ENCODE data around the gene DLX3. TPM values are rescaled to one million over a fixed set of nuclear protein-coding genes. Genes with fewer than 3 reads are reported as not detected.

The DLX3 gene
- total RNA-seq, 1 experiment from 2014 or later: 1.2 TPM

GRCh38 chr17:50024808-50025207, 29.8 kb upstream of the DLX3 start:
- Histone ChIP-seq H2BK20ac (ENCODE audit: low read depth, low read length, poor library complexity, severe bottlenecking) (no peak overlapping the region), H4K5ac (ENCODE audit: insufficient read length, low read depth, low read length) (no peak overlapping the region), H4K8ac (replicated peaks; ENCODE audit: insufficient read length, low read depth, low read length) (no peak overlapping the region), H3K4me1 (ENCODE audit: insufficient read depth, low read length) (peaks cover 6% of the 10 kb centered on the region; the same call in 1 of the 2 replicates), H3K9ac (ENCODE audit: extremely low read depth, insufficient read length, low read length) (no peak overlapping the region), H3K56ac (ENCODE audit: insufficient read length, low read depth, low read length) (no peak overlapping the region), H2AFZ (ENCODE audit: low read length) (no peak overlapping the region), H2BK120ac (ENCODE audit: low read depth, low read length, poor library complexity, severe bottlenecking) (no peak overlapping the region), H3T11ph (ENCODE audit: low read length) (no peak overlapping the region), H4K91ac (ENCODE audit: insufficient read length, low read depth, low read length) (no peak overlapping the region), H2BK5ac (ENCODE audit: insufficient read length, low read length) (no peak overlapping the region), H3K18ac (ENCODE audit: insufficient read length, low read depth, low read length) (no peak overlapping the region), H3K27me3 (ENCODE audit: insufficient read depth, low read length) (no peaks in the 10 kb centered on the region), H2BK12ac (ENCODE audit: insufficient read length, low read depth, low read length) (no peak overlapping the region), H3K9me3 (ENCODE audit: control insufficient read depth, low read depth, low read length) (no peaks in the 10 kb centered on the region), H3K79me2 (ENCODE audit: insufficient read depth, low read length) (no peaks in the 10 kb centered on the region), H3K14ac (ENCODE audit: insufficient read depth, low read length) (no peak overlapping the region), H3K4me2 (ENCODE audit: insufficient read depth, insufficient read length, low read length) (no peak overlapping the region), H3K79me1 (ENCODE audit: insufficient read depth, low read depth, low read length, poor library complexity, severe bottlenecking) (no peaks in the 10 kb centered on the region), H3K27ac (ENCODE audit: insufficient read length, low read depth, low read length) (no peak overlapping the region), H2BK15ac (ENCODE audit: low read depth, low read length) (no peak overlapping the region), H4K20me1 (ENCODE audit: control insufficient read depth, insufficient read depth, insufficient read length) (no peaks in the 10 kb centered on the region), H3K23ac (ENCODE audit: insufficient read length, low read depth, low read length) (no peak overlapping the region), H3K23me2 (ENCODE audit: insufficient read length, low read depth, low read length, poor library complexity, severe bottlenecking) (no peaks in the 10 kb centered on the region), H3K4ac (ENCODE audit: low read depth, low read length) (no peak overlapping the region), H2AK5ac (ENCODE audit: insufficient read length, low read length) (no peak overlapping the region)
- no peaks in the 10 kb centered on the region for H3K9me3 Mint-ChIP-seq
- DNase-seq: no peak
- H3K27ac Mint-ChIP-seq: no peak overlapping the region
- H3K4me1 Mint-ChIP-seq: peaks cover 23 to 27% of the 10 kb centered on the region in 2 experiments
- TF ChIP-seq CTCF (conservative IDR thresholded peaks at IDR 0.05): no peak
- H3K27me3 Mint-ChIP-seq (ENCODE audit: low read depth): peaks cover 20% of the 10 kb centered on the region
- WGBS (ENCODE audit: extremely low coverage, insufficient read length, low lambda C conversion rate): no CpG with 5 or more reads among the region's 7 CpGs
- no peaks in the 10 kb centered on the region for H3K36me3 Mint-ChIP-seq (ENCODE audit: insufficient read depth in 1 of 3, low read depth in 3 of 3)
- H3K4me3 Mint-ChIP-seq: no peak overlapping the region
